ENCODE results near the gene KDM8.

GRCh38 chr16:27195076-27195741, 8.1 kb upstream of the KDM8 start:
- TF ChIP-seq CTCF (IDR thresholded peaks at IDR 0.05) (no peak), REST (IDR thresholded peaks at IDR 0.05; ENCODE audit: insufficient read depth in 1 of 2, low read depth in 2 of 2, low read length in 1 of 2) (no peak), POLR2AphosphoS5 (IDR thresholded peaks at IDR 0.05; ENCODE audit: low read depth, low read length) (no peak)

All from Panc1 (cell line).